NCI-H82 (cell line): Measurements from ENCODE around the gene MYRF.

Experiments
- DNase-seq: peaks from one replicate; lab custom pipeline; 2025; lab: John Stamatoyannopoulos, UW

Gene MYRF

GRCh38 chr11:61739413-61739812, 13.0 kb upstream of the MYRF start:
- no peak for DNase-seq

DNA sequence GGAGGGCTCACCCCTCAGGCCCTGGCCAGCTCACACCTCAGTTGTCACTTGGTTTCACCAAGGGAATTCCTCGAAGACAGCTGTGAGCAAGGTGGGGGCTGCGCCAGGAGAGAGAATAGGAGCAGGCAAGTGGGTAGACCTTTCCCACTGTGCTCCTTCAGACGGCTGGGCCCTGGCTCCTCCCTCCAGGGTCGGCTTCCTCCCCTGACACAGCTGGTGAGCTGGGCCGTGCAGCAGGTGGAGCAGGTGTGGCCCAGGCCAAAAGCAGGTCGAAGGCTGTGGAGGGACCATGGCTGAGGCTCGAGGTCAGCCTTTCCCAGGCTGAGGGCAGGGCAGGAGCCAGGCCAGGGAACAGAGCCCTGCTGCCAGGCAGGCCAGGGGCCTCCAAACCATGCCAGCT, 12.5 kb upstream of the MYRF start:
- no peak for DNase-seq

DNA sequence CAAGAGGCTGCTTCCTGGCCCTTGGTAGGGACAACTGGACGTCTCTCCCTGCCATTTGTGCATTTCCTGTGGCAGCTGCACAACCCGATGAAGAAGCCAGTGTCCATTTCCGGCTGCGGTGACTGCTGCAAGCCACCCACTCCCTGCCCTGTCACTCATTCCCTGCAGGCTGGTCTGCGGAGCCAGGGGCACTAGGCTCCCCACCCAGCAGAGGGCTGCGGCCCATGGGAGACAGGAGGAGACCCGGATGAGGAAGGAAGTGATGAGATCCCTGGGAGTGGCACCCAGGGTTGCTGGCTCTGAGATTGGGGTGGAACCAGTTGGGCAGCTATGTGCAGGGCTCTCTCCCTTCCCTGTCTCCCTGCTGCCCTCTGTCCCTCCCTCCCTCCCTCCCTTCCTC, 10.0 kb upstream of the MYRF start:
- no peak for DNase-seq

GRCh38 chr11:61743486-61744095, 8.8 kb upstream of the MYRF start:
- no peak for DNase-seq

DNA sequence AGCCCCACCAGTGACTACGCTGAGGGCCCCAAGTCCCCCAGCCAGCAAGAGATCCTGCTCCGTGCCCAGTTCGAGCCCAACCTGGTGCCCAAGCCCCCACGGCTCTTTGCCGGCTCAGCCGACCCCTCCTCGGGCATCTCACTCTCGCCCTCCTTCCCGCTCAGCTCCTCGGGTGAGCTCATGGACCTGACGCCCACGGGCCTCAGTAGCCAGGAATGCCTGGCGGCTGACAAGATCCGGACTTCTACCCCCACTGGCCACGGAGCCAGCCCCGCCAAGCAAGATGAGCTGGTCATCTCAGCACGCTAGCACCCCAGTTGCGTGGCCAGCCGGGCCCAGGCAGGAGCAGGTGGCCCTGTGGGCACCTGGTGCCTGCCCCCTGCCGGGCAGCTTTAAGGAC, 8.3 kb upstream of the MYRF start:
- DNase-seq = no peak

- no peak for DNase-seq
Measured at GRCh38 chr11:61744609-61745156, 7.8 kb upstream of the MYRF start.

GRCh38 chr11:61745781-61746441, 6.5 kb upstream of the MYRF start:
- peak; percentile 74 for DNase-seq

DNA sequence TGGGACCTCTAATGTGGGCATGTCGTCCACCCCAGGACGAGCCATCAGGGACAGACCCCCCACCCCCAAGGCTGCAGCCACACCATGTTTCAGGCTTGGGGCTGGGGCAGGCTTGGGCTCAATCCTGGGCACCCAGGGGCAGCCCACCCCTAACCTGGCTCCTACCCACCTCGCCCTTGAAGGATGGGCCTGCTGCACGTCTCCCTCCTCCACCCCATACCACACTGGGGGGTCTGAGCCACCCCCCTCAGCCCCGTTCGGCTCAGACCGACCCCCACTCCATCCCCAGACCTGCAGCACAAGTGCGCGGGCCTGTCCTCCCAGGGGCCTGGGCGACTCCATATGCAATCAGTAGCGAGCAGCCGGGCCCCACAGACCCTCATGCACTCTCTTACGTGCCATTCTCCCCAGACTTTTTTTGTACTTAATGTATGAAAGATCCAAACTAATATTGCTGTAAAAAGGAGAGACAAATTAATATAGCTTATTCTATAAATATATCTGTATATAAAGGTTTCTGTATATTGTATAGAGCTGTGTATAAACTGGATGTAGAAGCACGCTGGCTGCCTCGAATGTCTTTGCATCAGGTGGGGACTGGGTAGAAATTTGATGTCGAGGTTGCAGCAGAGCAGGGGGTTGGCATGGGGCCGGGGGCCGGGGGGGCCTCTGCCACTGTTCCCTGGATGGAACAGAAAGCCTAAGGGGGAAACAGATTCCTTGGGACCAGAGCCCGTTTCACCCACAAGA, 5.8 kb upstream of the MYRF start:
- DNase-seq = no peak

GRCh38 chr11:61747192-61747966, 5.1 kb upstream of the MYRF start:
- DNase-seq = peak; percentile 63

DNA sequence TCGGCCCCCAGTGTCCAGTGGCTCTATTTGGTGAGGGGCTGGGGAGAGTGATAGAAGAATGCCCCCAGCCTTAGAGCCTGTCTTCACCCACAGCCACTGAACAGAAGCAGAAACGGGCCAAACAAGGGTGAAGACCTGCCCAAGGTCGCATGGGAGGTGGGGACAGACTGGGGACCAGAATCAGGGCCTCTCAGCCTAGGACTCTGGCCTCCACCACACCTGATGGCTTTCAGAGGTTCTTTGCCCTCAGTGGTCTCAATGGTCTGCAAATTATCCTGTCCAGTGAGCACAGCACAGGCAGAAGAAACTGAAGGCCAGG, 4.5 kb upstream of the MYRF start:
- DNase-seq = no peak

GRCh38 chr11:61749591-61750217, 2.7 kb upstream of the MYRF start:
- no peak for DNase-seq

DNA sequence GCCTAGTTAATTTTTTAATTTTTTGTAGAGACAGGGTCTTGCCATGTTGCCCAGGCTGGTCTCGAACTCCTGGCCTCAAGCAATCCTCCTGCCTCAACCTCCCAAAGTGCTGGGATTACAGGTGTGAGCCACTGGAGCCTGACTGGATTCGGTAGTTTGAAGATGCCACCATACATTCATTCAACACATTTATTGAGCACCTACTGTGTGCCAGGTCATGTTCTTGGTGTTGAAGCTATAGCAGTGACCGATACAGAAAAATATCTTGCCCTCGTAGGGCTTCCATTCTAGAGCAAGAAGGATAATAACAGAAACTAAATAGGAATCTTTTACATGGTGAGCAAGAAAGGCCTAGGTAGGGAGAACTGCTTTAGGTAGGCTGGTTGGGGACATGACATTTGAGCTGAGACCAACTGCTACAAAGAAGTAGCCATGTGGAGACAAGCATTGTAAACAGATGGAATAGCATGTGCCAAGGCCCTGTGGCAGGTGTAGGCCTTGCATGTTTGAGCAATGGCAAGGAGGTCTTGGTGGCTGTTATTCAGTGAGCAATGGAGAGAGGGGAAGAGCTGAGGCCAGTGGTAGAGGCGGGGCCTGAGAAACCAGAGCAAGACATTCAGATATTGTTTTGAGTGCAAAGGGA, 1.7 kb upstream of the MYRF start:
- DNase-seq = no peak

- no peak for DNase-seq
Measured at GRCh38 chr11:61751384-61751783, 1.1 kb upstream of the MYRF start.

DNA sequence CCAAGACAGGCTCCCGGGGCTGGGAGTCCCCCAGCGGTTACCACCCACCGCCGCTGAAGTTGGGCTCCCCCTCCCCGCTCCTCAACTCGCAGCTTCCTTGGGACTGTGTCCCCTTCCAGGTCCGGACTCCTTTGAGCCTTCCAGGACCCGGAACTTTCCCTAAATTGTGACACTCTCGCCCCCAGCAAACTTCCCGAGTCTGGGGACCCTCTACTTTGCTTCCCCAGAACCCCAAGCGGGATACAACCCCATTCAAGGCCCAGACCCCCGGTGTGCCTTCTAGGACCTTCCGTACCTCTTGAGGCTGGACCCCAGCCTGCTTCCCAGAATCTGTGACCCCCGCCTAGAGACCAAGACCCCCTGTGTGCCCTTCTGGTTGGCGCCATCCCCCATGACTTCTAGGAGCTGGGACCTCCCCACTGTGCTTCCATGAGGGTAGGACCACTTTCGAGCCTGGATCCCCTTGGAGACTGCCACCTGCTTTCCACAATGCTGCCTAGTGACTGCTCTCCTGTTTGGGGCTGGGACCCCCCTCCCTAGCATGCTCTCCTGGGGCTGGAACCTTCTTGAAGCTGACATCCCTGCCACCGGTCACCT, 587 bp downstream of the MYRF start:
- no peak for DNase-seq

DNA sequence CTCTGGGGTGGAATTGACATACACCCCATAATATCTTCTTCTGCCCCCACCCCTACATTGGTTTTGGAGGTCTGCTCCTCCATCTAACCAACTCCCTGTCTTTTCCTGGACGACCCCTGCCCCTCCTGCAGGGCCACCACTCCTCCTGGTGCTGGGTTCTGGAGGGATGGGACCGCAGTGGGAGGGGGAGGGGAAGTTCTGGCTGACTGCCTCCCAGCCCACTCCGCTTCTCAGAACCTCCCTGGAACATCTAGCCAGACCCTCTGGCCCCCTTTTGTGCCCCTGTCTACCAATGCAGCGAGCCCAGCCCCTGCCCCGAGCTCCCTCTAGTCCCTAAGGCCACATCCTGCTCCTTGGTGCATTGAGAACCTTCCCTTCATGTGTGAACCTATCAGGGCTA, 1.2 kb downstream of the MYRF start:
- no peak for DNase-seq

DNA sequence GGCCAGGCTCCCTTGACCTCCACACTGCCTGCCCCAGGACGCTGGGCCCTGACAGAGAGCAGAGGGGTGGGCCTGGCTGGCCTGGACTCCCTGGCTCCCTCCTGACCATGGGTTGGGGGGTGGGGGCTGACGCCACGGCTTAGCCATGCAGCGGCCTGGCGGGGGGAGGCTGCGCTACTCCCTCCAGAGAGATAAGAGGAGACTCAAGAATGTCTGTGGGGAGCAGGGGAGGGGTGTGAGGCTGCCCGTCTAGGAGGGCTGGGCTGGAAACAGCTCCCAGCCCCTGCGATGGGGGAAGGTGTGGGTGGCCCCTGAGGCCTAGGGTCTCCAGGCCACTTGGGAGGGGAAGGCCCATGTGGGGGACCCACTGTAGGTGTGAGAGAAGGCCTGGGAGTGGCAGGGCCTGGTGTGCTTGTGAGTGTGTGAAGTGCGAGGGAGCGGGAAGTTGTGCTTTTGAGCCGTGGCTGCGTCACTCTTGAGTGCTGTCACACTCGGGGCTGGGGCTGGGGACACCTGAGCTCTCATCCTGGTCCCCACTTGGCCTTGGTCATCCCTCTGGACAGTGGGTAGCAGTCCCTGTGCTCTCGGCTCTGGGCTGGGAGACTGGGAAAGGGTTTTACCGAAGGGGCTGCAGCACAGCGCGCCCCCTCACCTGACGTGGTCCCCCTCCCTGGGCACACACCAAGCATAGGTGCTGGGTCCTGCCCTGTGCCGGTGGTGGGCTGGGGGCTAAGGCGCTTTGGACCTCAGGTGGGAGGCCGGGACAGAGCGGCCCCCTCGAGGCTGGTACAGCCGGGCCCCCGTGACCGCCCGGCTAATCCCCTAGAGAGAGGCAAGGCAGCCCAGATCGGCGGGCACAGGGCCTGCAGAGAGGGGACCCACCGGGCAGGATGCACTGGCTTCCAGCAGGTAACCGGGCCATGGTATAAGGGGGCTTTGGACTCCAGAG, 2.4 kb downstream of the MYRF start:
- DNase-seq = peak; percentile 27

DNA sequence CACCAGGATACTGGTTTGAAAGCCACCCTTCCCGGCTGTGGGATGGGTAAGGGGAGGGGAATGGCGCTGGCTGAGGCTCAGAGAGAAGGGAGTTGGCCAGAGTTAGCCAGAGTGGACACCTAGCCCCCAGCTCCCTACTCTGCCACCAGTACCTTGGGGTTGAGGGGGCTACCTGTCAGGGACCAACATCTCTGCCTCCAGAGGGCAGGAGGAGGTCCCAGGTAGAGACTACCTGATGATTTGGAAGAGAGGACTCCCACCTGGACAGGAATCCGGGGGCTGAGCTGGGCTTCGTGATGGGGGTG, 3.7 kb downstream of the MYRF start:
- no peak for DNase-seq

GRCh38 chr11:61756452-61757212, 4.2 kb downstream of the MYRF start:
- no peak for DNase-seq

- no peak for DNase-seq
Measured at GRCh38 chr11:61757213-61757862, 4.9 kb downstream of the MYRF start.
